Suprapubic skin (tissue), 4 donors: ENCODE results near the gene TLR9. TPM values are rescaled to one million over a fixed set of nuclear protein-coding genes. Genes with fewer than 3 reads are reported as not detected.
A peak's percentile ranks its signal among the peaks of the same experiment; 100 is the strongest.

Experiments used
- DNase-seq, 2 donors: peaks; one replicate each; pipeline ENCODE4 v3.0.0-alpha.2; 2019; ENCODE audit warnings: low spot score in 2 of 2
- H3K27ac ChIP-seq: fragments of 200-600 bp; sonication (generic); one replicate; pipeline ENCODE4 v1.5.1; 2019
- H3K27me3 ChIP-seq: fragments of 200-600 bp; sonication (generic); one replicate; pipeline ENCODE4 v1.5.1; 2019
- H3K36me3 ChIP-seq: fragments of 200-600 bp; sonication (generic); one replicate; pipeline ENCODE4 v1.5.1; 2019
- H3K4me1 ChIP-seq: fragments of 200-600 bp; sonication (generic); one replicate; pipeline ENCODE4 v1.5.1; 2019
- H3K4me3 ChIP-seq: fragments of 200-600 bp; sonication (generic); one replicate; pipeline ENCODE4 v1.5.1; 2019; ENCODE audit warnings: mild to moderate bottlenecking
- H3K9me3 ChIP-seq: fragments of 200-600 bp; sonication (generic); one replicate; pipeline ENCODE4 v1.5.1; 2019
- EP300 ChIP-seq: sonication (generic); formaldehyde crosslinking; IDR thresholded peaks from one replicate; pipeline ENCODE4 v1.6.1; 2017; ENCODE audit warnings: antibody characterized with exemption
- POLR2A ChIP-seq, 2 donors: fragments of 450-650 bp; IDR thresholded peaks; one replicate each; pipeline ENCODE4 v1.6.1; 2017; ENCODE audit warnings: antibody characterized with exemption in 2 of 2, mild to moderate bottlenecking in 2 of 2, moderate library complexity in 2 of 2
- POLR2AphosphoS5 ChIP-seq, 3 donors: sonication (generic); formaldehyde crosslinking; IDR thresholded peaks; one replicate each; pipeline ENCODE4 v1.6.1; 2017; ENCODE audit warnings: antibody characterized with exemption in 3 of 3
- WGBS: methylation state at CpG from one replicate; pipeline ENCODE4 v1.1.5; 2018; 5-methylcytosine and 5-hydroxymethylcytosine counted together
- total RNA-seq, 4 donors: library from RNA; depleted of rRNA; stranded (reverse); fragments of >200 nt; gene quantifications; one replicate each; pipeline ENCODE4 v1.1.0, GENCODE V29; 2016
- TF ChIP-seq, protein P1 (sequence below), 2 donors: fragments of 200-600 bp in 1 of 2; fragments of 450-650 bp in 1 of 2; sonication (generic) in 1 of 2; IDR thresholded peaks; one replicate each; pipeline ENCODE4 v1.5.1; 2016 to 2019; ENCODE audit warnings: antibody characterized with exemption in 2 of 2, mild to moderate bottlenecking in 1 of 2, moderate library complexity in 1 of 2

Gene TLR9
- total RNA-seq, 4 donors from 2014 or later: 0.16 TPM; not detected in 3

GRCh38 chr3:52218937-52219650, 6.4 kb downstream of the TLR9 start:
- no peak overlapping the region for H3K27ac ChIP-seq

DNA sequence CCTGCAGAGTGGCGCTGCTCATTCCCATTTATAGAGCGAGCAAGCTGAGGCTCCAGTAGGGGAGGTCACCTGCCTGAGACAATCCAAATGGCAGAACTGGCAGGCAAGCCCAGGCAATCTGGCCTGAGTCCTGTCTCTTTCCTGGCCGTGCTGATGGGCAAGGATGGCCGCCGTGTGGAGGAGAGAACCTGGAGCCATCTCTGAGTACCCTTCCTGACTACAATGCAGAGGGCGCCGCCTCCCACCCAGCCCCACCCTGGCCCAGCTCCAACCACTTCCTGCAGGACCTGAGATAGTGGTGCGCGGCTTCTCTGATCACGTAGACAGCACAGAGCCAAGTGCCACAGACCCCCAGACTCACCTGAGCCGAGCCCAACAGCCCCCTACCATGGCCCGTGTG, 7.0 kb downstream of the TLR9 start:
- no peaks in the 10 kb centered on the region for H3K9me3 ChIP-seq
- no peak overlapping the region for H3K4me3 ChIP-seq
- H3K4me1 ChIP-seq: peaks cover 51% of the 10 kb centered on the region
- 67% methylated on average over 5 of the region's 12 CpGs for WGBS
- peaks cover 22% of the 10 kb centered on the region for H3K36me3 ChIP-seq
- H3K27ac ChIP-seq: peak overlapping the region; percentile 83
- H3K27me3 ChIP-seq: no peaks in the 10 kb centered on the region
- TF ChIP-seq POLR2A (IDR thresholded peaks at IDR 0.05) (no peak), EP300 (no peak), POLR2AphosphoS5 (IDR thresholded peaks at IDR 0.05) (no peak)
- TF ChIP-seq, protein P1, sequence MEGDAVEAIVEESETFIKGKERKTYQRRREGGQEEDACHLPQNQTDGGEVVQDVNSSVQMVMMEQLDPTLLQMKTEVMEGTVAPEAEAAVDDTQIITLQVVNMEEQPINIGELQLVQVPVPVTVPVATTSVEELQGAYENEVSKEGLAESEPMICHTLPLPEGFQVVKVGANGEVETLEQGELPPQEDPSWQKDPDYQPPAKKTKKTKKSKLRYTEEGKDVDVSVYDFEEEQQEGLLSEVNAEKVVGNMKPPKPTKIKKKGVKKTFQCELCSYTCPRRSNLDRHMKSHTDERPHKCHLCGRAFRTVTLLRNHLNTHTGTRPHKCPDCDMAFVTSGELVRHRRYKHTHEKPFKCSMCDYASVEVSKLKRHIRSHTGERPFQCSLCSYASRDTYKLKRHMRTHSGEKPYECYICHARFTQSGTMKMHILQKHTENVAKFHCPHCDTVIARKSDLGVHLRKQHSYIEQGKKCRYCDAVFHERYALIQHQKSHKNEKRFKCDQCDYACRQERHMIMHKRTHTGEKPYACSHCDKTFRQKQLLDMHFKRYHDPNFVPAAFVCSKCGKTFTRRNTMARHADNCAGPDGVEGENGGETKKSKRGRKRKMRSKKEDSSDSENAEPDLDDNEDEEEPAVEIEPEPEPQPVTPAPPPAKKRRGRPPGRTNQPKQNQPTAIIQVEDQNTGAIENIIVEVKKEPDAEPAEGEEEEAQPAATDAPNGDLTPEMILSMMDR (IDR thresholded peaks at IDR 0.05): no peak
- peak in 1 of 2 donors; percentile 66 for DNase-seq

More at GRCh38 chr3:52218937-52219650, 6.4 kb downstream of the TLR9 start:
- no peaks in the 10 kb centered on the region for H3K9me3 ChIP-seq
- H3K36me3 ChIP-seq: peaks cover 16% of the 10 kb centered on the region
- H3K27me3 ChIP-seq: no peaks in the 10 kb centered on the region
- H3K4me1 ChIP-seq: peaks cover 51% of the 10 kb centered on the region
- DNase-seq: peak in 1 of 2 donors; percentile 61
- 88% methylated on average over 3 of the region's 6 CpGs for WGBS
- TF ChIP-seq POLR2A (IDR thresholded peaks at IDR 0.05) (no peak), POLR2AphosphoS5 (IDR thresholded peaks at IDR 0.05) (no peak)
- TF ChIP-seq, protein P1 (IDR thresholded peaks at IDR 0.05): no peak
- no peak overlapping the region for H3K4me3 ChIP-seq

- H3K9me3 ChIP-seq: no peaks in the 10 kb centered on the region
- peaks cover 51% of the 10 kb centered on the region for H3K4me1 ChIP-seq
- peaks cover 27% of the 10 kb centered on the region for H3K36me3 ChIP-seq
- no peaks in the 10 kb centered on the region for H3K27me3 ChIP-seq
- TF ChIP-seq POLR2AphosphoS5 (IDR thresholded peaks at IDR 0.05): no peak
- TF ChIP-seq POLR2A (IDR thresholded peaks at IDR 0.05): no peak
- TF ChIP-seq EP300: no peak
- TF ChIP-seq, protein P1 (IDR thresholded peaks at IDR 0.05): no peak
- DNase-seq: no peak
- no peak overlapping the region for H3K4me3 ChIP-seq
- H3K27ac ChIP-seq: peak overlapping the region; percentile 83
- 68% methylated on average over 3 of the region's 3 CpGs for WGBS
Measured at GRCh38 chr3:52218026-52218425, 7.4 kb downstream of the TLR9 start.

GRCh38 chr3:52217409-52217805, 8.0 kb downstream of the TLR9 start:
- Histone ChIP-seq H3K27ac (peak overlapping the region; percentile 83), H3K4me3 (no peak overlapping the region), H3K9me3 (no peaks in the 10 kb centered on the region), H3K4me1 (peaks cover 51% of the 10 kb centered on the region), H3K27me3 (no peaks in the 10 kb centered on the region), H3K36me3 (peaks cover 33% of the 10 kb centered on the region)
- WGBS: 57% methylated on average over 9 of the region's 10 CpGs
- peak in 1 of 2 donors; percentile 62 for DNase-seq
- TF ChIP-seq POLR2A (IDR thresholded peaks at IDR 0.05): no peak
- TF ChIP-seq, protein P1 (IDR thresholded peaks at IDR 0.05): no peak
- TF ChIP-seq POLR2AphosphoS5 (IDR thresholded peaks at IDR 0.05): no peak
- TF ChIP-seq EP300: no peak

DNA sequence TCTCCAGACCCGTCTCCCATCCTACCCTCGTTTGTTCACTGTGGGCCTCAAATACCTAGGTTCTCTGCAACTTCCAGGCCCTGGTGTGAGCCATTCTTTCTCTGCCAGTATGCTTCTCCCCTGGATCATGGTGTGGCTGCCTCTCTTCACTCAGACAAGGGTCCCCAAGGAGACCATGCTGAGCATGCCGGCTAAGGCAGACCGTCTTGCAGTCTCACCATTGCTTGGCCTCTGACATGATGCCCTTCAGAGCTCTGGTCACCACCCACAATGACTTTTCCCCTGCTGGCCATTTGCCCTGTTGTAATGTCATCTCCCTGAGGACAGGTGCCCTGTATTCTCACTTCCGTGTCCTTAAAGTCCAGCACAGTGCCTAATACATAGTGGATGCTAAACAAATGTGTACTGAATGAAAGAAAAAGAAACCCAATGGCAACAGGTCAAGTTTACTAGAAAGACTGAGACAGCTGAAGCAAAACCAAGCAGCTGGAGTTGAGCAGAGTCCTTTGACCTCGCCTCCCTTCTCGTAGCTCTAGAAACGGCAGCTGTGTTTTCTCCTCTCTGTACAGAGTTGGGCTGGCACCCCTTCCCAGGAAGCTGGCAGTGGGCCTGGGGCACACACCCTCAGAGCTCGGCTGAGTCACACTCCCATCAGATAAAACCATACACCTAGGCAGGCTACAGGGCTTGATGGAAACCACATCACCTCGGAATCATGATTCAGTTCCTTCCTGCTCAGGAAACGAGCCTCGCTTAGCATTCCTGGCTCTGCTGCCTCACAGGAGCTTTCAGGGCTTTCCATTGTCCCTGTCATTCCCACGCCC, 8.6 kb downstream of the TLR9 start:
- no peak for TF ChIP-seq EP300
- TF ChIP-seq POLR2AphosphoS5 (IDR thresholded peaks at IDR 0.05): peak; percentile 41 to 56 (median 55)
- TF ChIP-seq POLR2A (IDR thresholded peaks at IDR 0.05): no peak
- Histone ChIP-seq H3K27ac (peak overlapping the region; percentile 83), H3K27me3 (no peaks in the 10 kb centered on the region), H3K9me3 (no peaks in the 10 kb centered on the region), H3K4me3 (no peak overlapping the region), H3K36me3 (peaks cover 39% of the 10 kb centered on the region), H3K4me1 (peaks cover 51% of the 10 kb centered on the region)
- 32% methylated on average over 13 of the region's 13 CpGs for WGBS
- DNase-seq: peak in 1 of 2 donors; percentile 86
